HG03342 (cell line): Measurements from ENCODE around the gene SRSF12.
"Not testable (repeated sequence)": the region's sequence is repeated elsewhere in the genome, so short reads cannot be mapped to it uniquely, and the experiment has no call there.

Experiments
- ATAC-seq: cut with Tn5 transposase; IDR thresholded peaks from one replicate; pipeline ENCODE4 v1.9.1; 2021; ENCODE audit warnings: mild to moderate bottlenecking, moderate library complexity; ENCODE audit not compliant: unreplicated experiment

SRSF12 gene

GRCh38 chr6:89073840-89074239, 44.0 kb downstream of the SRSF12 start:
- no peak for ATAC-seq

DNA sequence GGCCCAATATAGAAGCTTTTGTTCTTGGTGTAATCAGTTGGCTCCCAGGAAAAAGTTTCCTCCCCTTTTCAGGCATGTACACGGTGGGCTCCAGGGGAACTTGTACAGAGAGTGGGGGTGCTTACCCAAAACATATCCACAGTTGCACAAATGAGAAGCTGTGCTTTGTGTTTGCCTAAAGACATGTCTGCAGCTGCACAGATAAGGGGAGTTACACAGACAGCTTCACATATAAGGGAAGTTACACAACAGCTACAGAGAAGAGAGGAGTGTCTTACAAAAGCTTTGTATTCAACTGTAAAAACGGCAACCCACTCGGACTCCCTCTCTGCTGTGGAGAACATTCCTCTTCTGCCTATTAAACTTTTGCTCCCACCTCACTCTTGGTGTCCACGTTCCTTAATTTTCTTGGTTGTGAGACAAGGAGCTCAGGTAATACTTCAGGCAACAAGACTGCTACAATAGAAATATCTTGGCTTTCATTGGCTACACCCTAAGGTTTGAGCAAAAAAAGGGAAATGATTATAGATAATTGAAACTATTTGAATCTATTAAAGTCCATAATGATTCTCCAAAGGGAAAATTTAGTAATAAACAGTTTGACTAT, 44.8 kb downstream of the SRSF12 start:
- ATAC-seq = no peak

- ATAC-seq = no peak
Observed at GRCh38 chr6:89071036-89071435, 46.8 kb downstream of the SRSF12 start.

DNA sequence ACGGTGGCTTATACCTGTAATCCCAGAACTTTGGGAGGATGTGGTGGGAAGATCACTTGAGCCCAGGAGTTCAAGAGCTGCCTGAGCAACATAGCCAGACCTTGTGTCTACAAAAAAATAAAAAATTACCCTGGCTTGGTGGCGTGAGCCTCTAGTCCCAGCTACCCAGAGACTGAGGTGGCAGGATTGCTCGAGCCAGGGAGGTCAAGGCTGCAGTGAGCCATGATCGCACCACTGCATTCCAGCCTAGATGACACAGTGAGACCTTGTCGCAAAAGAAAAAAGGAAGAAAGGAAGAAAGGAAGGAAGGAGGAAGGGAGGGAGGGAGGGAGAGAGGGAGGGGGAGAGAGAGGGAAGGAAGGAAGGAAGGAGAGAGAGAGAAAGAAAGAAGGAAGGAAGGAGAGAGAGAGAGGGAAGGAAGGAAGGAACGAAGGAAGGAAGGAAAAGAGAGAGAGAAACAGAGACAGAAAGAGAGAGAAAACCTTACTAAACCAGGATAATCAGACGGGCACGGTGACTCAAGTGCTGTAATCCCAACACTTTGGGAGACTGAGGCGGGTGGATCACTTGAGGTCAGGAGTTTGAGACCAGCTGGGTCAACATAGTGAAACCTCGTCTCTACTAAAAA, 48.2 kb downstream of the SRSF12 start:
- ATAC-seq = no peak

DNA sequence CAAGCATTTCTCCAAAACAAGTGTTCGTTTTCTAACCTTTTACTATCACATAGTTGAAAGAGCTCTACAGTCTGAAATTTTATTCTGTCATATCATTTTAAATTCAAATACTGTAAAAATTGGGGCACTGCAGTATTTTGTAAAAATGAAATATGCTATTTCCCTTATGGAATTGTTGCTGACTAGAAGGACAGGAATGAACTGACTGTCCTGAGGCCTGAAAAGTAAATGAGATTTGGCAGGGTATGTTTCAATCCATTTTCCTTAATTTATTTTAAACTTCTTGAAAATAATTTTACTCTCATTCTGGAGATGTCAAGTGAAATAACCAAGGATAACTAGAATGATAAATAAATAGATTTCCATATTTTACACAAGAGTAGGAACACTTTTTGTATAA, 49.2 kb downstream of the SRSF12 start:
- ATAC-seq = no peak

GRCh38 chr6:89067796-89068195, 50.1 kb downstream of the SRSF12 start:
- ATAC-seq = no peak

DNA sequence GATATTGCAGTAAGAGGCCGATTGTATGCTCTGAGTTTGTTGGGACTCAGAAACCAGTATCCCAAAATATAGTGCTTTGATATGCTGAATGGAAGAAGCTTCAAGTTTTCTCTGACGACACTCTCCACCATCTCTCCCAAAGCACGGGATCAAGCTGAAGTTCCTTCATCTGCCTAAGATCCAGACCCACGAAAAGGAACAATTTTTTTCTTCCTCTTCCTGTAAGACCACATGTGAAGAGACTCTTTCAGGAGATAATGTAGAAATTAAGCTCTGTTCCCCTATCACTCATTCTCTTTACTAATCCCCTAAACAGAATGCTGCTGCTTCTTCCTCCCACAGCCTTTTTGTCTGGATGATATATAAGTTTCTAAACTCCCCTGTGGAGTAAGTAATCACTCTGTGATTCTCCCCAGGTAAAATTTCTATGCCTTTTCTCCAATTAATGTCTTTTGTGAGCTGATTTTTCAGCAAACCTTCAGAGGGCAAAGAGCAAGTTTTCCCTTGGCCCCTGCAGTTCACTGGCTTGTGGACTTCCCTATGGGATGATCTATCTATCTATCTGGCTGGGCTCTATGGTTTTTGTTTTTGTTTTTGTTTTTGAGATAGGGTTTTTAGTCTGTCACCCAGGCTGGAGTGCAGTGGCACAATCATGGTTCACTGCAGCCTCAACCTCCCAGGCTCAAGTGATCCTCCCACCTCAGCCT, 50.8 kb downstream of the SRSF12 start:
- no peak for ATAC-seq

DNA sequence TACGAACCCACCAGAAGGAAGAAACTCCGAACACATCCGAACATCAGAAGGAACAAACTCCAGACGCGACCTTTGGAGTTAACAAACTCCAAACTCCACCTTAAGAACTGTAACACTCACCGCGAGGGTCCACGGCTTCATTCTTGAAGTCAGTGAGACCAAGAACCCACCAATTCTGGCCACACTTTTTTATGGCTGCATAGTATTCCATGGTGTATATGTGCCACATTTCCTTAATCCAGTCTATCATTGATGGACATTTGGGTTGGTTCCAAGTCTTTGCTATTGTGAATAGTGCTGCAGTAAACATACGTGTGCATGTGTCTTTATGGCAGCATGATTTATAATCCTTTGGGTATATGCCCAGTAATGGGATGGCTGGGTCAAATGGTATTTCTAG, 51.8 kb downstream of the SRSF12 start:
- ATAC-seq = not testable (repeated sequence)

- not testable (repeated sequence) for ATAC-seq
Observed at GRCh38 chr6:89064931-89065330, 52.9 kb downstream of the SRSF12 start.

DNA sequence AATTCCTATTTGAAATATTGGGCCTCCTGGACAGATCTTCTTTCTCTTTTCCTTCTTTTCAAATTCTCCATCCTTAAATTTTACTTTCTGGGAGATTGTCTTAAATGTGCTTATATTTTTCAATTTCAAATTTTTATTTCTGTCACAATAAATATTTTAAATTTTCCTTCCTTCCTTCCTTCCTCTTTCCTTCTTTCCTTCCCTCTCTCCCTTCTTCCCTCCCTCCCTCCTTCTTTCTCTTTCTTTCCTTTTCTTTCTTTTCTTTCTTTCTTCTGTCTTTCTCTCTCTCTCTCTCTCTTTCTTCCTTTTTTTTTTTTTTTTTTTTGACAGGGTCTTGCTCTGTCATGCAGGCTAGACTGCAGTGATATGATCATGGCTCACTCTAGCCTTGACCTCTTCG, 54.0 kb downstream of the SRSF12 start:
- ATAC-seq = no peak

- no peak for ATAC-seq
Observed at GRCh38 chr6:89059227-89059626, 58.6 kb downstream of the SRSF12 start.

GRCh38 chr6:89058627-89059026, 59.2 kb downstream of the SRSF12 start:
- ATAC-seq = no peak

- no peak for ATAC-seq
Observed at GRCh38 chr6:89057759-89058158, 60.1 kb downstream of the SRSF12 start.

- ATAC-seq = no peak
Observed at GRCh38 chr6:89054208-89054607, 63.7 kb downstream of the SRSF12 start.

DNA sequence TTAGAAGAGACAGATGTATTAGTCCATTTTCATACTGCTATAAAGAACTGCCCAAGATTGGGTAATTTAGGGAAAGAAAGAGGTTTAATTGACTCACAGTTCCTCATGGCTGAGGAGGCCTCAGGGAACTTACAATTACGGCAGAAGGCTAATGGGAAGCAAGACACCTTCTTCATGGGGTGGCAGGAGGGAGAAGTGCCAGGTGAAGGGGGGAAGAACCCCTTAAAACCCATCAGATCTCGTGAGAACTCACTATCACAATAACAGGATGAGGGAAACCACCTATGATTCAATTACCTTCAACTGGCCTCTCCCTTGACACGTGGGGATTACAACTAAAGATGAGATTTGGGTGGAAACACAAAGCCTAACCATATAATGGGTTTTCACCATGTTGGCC, 66.2 kb downstream of the SRSF12 start:
- no peak for ATAC-seq

GRCh38 chr6:89050697-89051096, 67.2 kb downstream of the SRSF12 start:
- ATAC-seq = no peak

GRCh38 chr6:89050155-89050554, 67.7 kb downstream of the SRSF12 start:
- no peak for ATAC-seq

GRCh38 chr6:89048985-89049384, 68.9 kb downstream of the SRSF12 start:
- ATAC-seq = no peak

DNA sequence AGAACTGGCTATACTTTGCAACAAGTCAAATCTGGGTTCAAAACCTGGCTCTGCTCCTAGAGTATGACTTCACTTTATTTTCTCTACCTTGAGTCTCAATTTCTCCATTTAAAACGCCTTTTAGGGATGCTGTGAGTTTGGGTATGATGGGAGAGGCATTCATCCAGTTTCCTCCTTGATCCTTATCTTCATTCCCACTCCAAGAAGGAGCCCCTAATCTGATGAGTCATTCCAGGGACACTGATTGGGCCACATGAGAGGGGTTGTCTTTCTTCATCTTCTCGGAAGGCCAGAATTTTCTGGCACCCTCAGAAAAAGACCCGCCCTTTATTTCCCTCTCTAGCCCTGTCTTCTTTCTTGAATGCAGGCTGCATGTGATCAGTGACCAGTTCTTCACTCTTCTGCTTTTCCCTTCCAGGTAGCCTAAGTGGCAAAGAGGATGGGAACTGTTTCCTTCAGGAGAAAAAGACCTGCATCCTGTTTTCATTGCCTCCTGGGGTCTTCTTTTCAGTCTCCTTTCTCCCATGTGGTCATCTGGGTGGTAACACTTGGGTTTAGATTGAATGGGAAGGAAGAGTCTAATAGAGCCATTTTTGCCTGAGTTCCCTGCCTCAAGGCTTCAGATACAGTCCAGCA, 69.5 kb downstream of the SRSF12 start:
- ATAC-seq = no peak

DNA sequence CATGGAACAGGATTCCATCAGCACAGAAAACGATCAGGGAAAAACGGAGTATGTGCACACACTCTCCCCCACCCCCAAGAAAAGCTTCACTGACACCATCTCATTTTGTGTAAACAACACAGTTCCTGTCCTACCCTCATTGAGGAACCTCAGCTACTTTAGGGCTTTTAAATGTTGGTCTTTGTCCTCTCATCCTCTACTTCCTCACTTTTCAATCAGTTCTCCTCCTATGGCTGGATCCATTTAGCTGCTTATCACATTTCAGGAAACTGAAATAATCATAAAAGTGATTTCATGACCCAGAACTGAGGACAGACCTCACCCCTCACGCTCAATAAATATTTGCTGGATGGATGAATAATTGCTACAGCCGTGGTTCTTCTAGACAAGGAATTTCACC, 70.4 kb downstream of the SRSF12 start:
- ATAC-seq = no peak
